ENCODE data around the gene LRP1B. TPM values are rescaled to one million over a fixed set of nuclear protein-coding genes. Genes with fewer than 3 reads are reported as not detected.

Gene LRP1B
- total RNA-seq (under 1 TPM in 1 of 2 donors, not detected in 1; 0.02 TPM), total RNA-seq (0 to 0.23 reads per million in 2 donors)

- H3K4me3 Mint-ChIP-seq, result no peak within 1 kb of the TSS
- no peak within 1 kb of the TSS for H3K27ac Mint-ChIP-seq
Observed at GRCh38 chr2:142131010-142131669, at the start of gene LRP1B. TSS of gene LRP1B (minus strand) at chr2:142131016. CDS start at chr2:142130729, 287 bp downstream.

GRCh38 chr2:142179686-142180085 lies 48.9 kb upstream of the LRP1B start:
- no peaks in the 10 kb centered on the region for H3K9me3 ChIP-seq (ENCODE audit: control insufficient read depth, low read length, poor library complexity, severe bottlenecking)
- H3K27ac Mint-ChIP-seq, result no peak overlapping the region
- no peaks in the 10 kb centered on the region for H3K4me1 Mint-ChIP-seq
- no peaks in the 10 kb centered on the region for H3K27me3 Mint-ChIP-seq
- ATAC-seq (no peak), DNase-seq (no peak)
- H3K4me3 Mint-ChIP-seq, result no peak overlapping the region
- no peaks in the 10 kb centered on the region for H3K36me3 Mint-ChIP-seq (ENCODE audit: low read depth)

More at GRCh38 chr2:142131010-142131669, at the start of gene LRP1B:
- no peak for ATAC-seq
- H3K9me3 ChIP-seq (ENCODE audit: control insufficient read depth, low read length, poor library complexity, severe bottlenecking), result no peaks in the 10 kb centered on the region
- H3K4me1 Mint-ChIP-seq, result peaks cover 5% of the 10 kb centered on the region
- no peak for DNase-seq
- no peaks in the 10 kb centered on the region for H3K36me3 Mint-ChIP-seq (ENCODE audit: low read depth)
- H3K27me3 Mint-ChIP-seq, result peaks cover 20% of the 10 kb centered on the region

GRCh38 chr2:142178604-142179003 lies 47.8 kb upstream of the LRP1B start:
- DNase-seq, result no peak
- H3K4me3 Mint-ChIP-seq, result no peak overlapping the region

GRCh38 chr2:142176941-142177340 lies 46.1 kb upstream of the LRP1B start:
- ATAC-seq (no peak), DNase-seq (no peak)
- Mint-ChIP-seq H3K27ac (no peak overlapping the region), H3K4me3 (no peak overlapping the region), H3K36me3 (ENCODE audit: low read depth) (no peaks in the 10 kb centered on the region), H3K27me3 (no peaks in the 10 kb centered on the region), H3K4me1 (no peaks in the 10 kb centered on the region)
- no peaks in the 10 kb centered on the region for H3K9me3 ChIP-seq (ENCODE audit: control insufficient read depth, low read length, poor library complexity, severe bottlenecking)

More at GRCh38 chr2:142178604-142179003, 47.8 kb upstream of the LRP1B start:
- no peak for ATAC-seq
- no peaks in the 10 kb centered on the region for H3K9me3 ChIP-seq (ENCODE audit: control insufficient read depth, low read length, poor library complexity, severe bottlenecking)
- H3K36me3 Mint-ChIP-seq (ENCODE audit: low read depth), result no peaks in the 10 kb centered on the region
- no peak overlapping the region for H3K27ac Mint-ChIP-seq
- no peaks in the 10 kb centered on the region for H3K4me1 Mint-ChIP-seq
- H3K27me3 Mint-ChIP-seq, result no peaks in the 10 kb centered on the region

- Mint-ChIP-seq H3K4me3 (no peak overlapping the region), H3K27me3 (no peaks in the 10 kb centered on the region), H3K27ac (no peak overlapping the region), H3K36me3 (ENCODE audit: low read depth) (no peaks in the 10 kb centered on the region), H3K4me1 (no peaks in the 10 kb centered on the region)
- ATAC-seq, result no peak
- H3K9me3 ChIP-seq (ENCODE audit: control insufficient read depth, low read length, poor library complexity, severe bottlenecking), result no peaks in the 10 kb centered on the region
- DNase-seq, result no peak
Observed at GRCh38 chr2:142175813-142176338, 45.1 kb upstream of the LRP1B start.

- no peak for ATAC-seq
- Mint-ChIP-seq H3K36me3 (ENCODE audit: low read depth) (no peaks in the 10 kb centered on the region), H3K27me3 (no peaks in the 10 kb centered on the region), H3K4me3 (no peak overlapping the region), H3K27ac (no peak overlapping the region), H3K4me1 (no peaks in the 10 kb centered on the region)
- no peaks in the 10 kb centered on the region for H3K9me3 ChIP-seq (ENCODE audit: control insufficient read depth, low read length, poor library complexity, severe bottlenecking)
- no peak for DNase-seq
Observed at GRCh38 chr2:142174176-142174575, 43.4 kb upstream of the LRP1B start.

GRCh38 chr2:142170847-142171246 lies 40.0 kb upstream of the LRP1B start:
- no peaks in the 10 kb centered on the region for H3K4me1 Mint-ChIP-seq
- DNase-seq, result no peak
- H3K36me3 Mint-ChIP-seq (ENCODE audit: low read depth), result no peaks in the 10 kb centered on the region
- no peak overlapping the region for H3K4me3 Mint-ChIP-seq
- H3K27me3 Mint-ChIP-seq, result no peaks in the 10 kb centered on the region
- no peak for ATAC-seq
- H3K27ac Mint-ChIP-seq, result no peak overlapping the region
- no peaks in the 10 kb centered on the region for H3K9me3 ChIP-seq (ENCODE audit: control insufficient read depth, low read length, poor library complexity, severe bottlenecking)

GRCh38 chr2:142165790-142166189 lies 35.0 kb upstream of the LRP1B start:
- no peaks in the 10 kb centered on the region for H3K27me3 Mint-ChIP-seq
- no peaks in the 10 kb centered on the region for H3K4me1 Mint-ChIP-seq
- H3K4me3 Mint-ChIP-seq, result no peak overlapping the region
- no peaks in the 10 kb centered on the region for H3K9me3 ChIP-seq (ENCODE audit: control insufficient read depth, low read length, poor library complexity, severe bottlenecking)
- H3K36me3 Mint-ChIP-seq (ENCODE audit: low read depth), result no peaks in the 10 kb centered on the region
- no peak for DNase-seq
- no peak overlapping the region for H3K27ac Mint-ChIP-seq
- ATAC-seq, result no peak

GRCh38 chr2:142153601-142154000 lies 22.8 kb upstream of the LRP1B start:
- no peaks in the 10 kb centered on the region for H3K36me3 Mint-ChIP-seq (ENCODE audit: low read depth)
- no peaks in the 10 kb centered on the region for H3K4me1 Mint-ChIP-seq
- H3K27me3 Mint-ChIP-seq, result no peaks in the 10 kb centered on the region
- H3K9me3 ChIP-seq (ENCODE audit: control insufficient read depth, low read length, poor library complexity, severe bottlenecking), result no peaks in the 10 kb centered on the region
- H3K4me3 Mint-ChIP-seq, result no peak overlapping the region
- ATAC-seq, result no peak
- no peak overlapping the region for H3K27ac Mint-ChIP-seq
- no peak for DNase-seq

- Mint-ChIP-seq H3K4me1 (no peaks in the 10 kb centered on the region), H3K36me3 (ENCODE audit: low read depth) (no peaks in the 10 kb centered on the region), H3K4me3 (no peak overlapping the region), H3K27ac (no peak overlapping the region), H3K27me3 (no peaks in the 10 kb centered on the region)
- no peak for DNase-seq
- H3K9me3 ChIP-seq (ENCODE audit: control insufficient read depth, low read length, poor library complexity, severe bottlenecking), result no peaks in the 10 kb centered on the region
- ATAC-seq, result no peak
Observed at GRCh38 chr2:142150453-142150852, 19.6 kb upstream of the LRP1B start.

- no peaks in the 10 kb centered on the region for H3K9me3 ChIP-seq (ENCODE audit: control insufficient read depth, low read length, poor library complexity, severe bottlenecking)
- ATAC-seq (no peak), DNase-seq (no peak)
- no peaks in the 10 kb centered on the region for H3K36me3 Mint-ChIP-seq (ENCODE audit: low read depth)
- no peak overlapping the region for H3K27ac Mint-ChIP-seq
- no peak overlapping the region for H3K4me3 Mint-ChIP-seq
- H3K4me1 Mint-ChIP-seq, result no peaks in the 10 kb centered on the region
- no peaks in the 10 kb centered on the region for H3K27me3 Mint-ChIP-seq
Observed at GRCh38 chr2:142144547-142144946, 13.7 kb upstream of the LRP1B start.

- no peak for ATAC-seq
- no peaks in the 10 kb centered on the region for H3K9me3 ChIP-seq (ENCODE audit: control insufficient read depth, low read length, poor library complexity, severe bottlenecking)
- no peak for DNase-seq
- H3K4me1 Mint-ChIP-seq, result no peaks in the 10 kb centered on the region
- H3K36me3 Mint-ChIP-seq (ENCODE audit: low read depth), result no peaks in the 10 kb centered on the region
- no peak overlapping the region for H3K4me3 Mint-ChIP-seq
- no peaks in the 10 kb centered on the region for H3K27me3 Mint-ChIP-seq
- no peak overlapping the region for H3K27ac Mint-ChIP-seq
Observed at GRCh38 chr2:142142595-142142994, 11.8 kb upstream of the LRP1B start.

- ATAC-seq (no peak), DNase-seq (no peak)
- Mint-ChIP-seq H3K27me3 (no peaks in the 10 kb centered on the region), H3K36me3 (ENCODE audit: low read depth) (no peaks in the 10 kb centered on the region), H3K27ac (no peak overlapping the region), H3K4me1 (no peaks in the 10 kb centered on the region), H3K4me3 (no peak overlapping the region)
- H3K9me3 ChIP-seq (ENCODE audit: control insufficient read depth, low read length, poor library complexity, severe bottlenecking), result no peaks in the 10 kb centered on the region
Observed at GRCh38 chr2:142140434-142140845, 9.6 kb upstream of the LRP1B start.

- DNase-seq (no peak), ATAC-seq (no peak)
- H3K27ac Mint-ChIP-seq, result no peak overlapping the region
- H3K36me3 Mint-ChIP-seq (ENCODE audit: low read depth), result no peaks in the 10 kb centered on the region
- H3K27me3 Mint-ChIP-seq, result no peaks in the 10 kb centered on the region
- H3K9me3 ChIP-seq (ENCODE audit: control insufficient read depth, low read length, poor library complexity, severe bottlenecking), result no peaks in the 10 kb centered on the region
- no peak overlapping the region for H3K4me3 Mint-ChIP-seq
- H3K4me1 Mint-ChIP-seq, result no peaks in the 10 kb centered on the region
Observed at GRCh38 chr2:142139384-142139783, 8.6 kb upstream of the LRP1B start.

Measured in T-helper 17 cell (primary cell).